ENCODE results near the gene EML4. TPM values are rescaled to one million over a fixed set of nuclear protein-coding genes. Genes with fewer than 3 reads are reported as not detected.

EML4 gene
- total RNA-seq, 1 donor from 2014 or later, result 68.2 TPM

- Histone ChIP-seq H3K27me3 (ENCODE audit: insufficient read depth, low read length) (no peaks in the 10 kb centered on the region), H3K4me3 (ENCODE audit: insufficient read depth, low read depth, low read length) (no peak overlapping the region), H3K79me2 (ENCODE audit: insufficient read depth, low read length) (no peaks in the 10 kb centered on the region), H3K4me2 (ENCODE audit: low read length) (no peak overlapping the region), H3K27ac (ENCODE audit: low read depth, low read length) (no peak overlapping the region), H2AFZ (ENCODE audit: low read depth, low read length) (no peak overlapping the region), H3K4me1 (ENCODE audit: insufficient read depth, low read length) (no peaks in the 10 kb centered on the region), H3K9ac (ENCODE audit: low read length) (no peak overlapping the region), H4K20me1 (ENCODE audit: insufficient read depth, low read length) (no peaks in the 10 kb centered on the region), H3K36me3 (ENCODE audit: insufficient read depth, low read length) (peaks cover 4% of the 10 kb centered on the region), H3K9me3 (ENCODE audit: insufficient read depth, low read depth, low read length) (no peaks in the 10 kb centered on the region)
- FAIRE-seq, result no peak
- no peak overlapping the region for H3K27ac Mint-ChIP-seq (ENCODE audit: unreplicated experiment)
- DNase-seq (ENCODE audit: low read depth), result no peak
- no peaks in the 10 kb centered on the region for H3K9me3 Mint-ChIP-seq (ENCODE audit: unreplicated experiment)
- H3K4me1 Mint-ChIP-seq (ENCODE audit: low read depth, unreplicated experiment), result peaks cover 16% of the 10 kb centered on the region
- H3K27me3 Mint-ChIP-seq (ENCODE audit: low read depth, unreplicated experiment), result no peaks in the 10 kb centered on the region
- peaks cover 10% of the 10 kb centered on the region for H3K36me3 Mint-ChIP-seq (ENCODE audit: low read depth, unreplicated experiment)
- TF ChIP-seq CTCF (IDR thresholded peaks at IDR 0.05; ENCODE audit: insufficient read depth, low read depth, low read length), result no peak
- no peak for TF ChIP-seq EZH2 (IDR thresholded peaks at IDR 0.05; ENCODE audit: insufficient read depth, low read length)
- H3K4me3 Mint-ChIP-seq (ENCODE audit: unreplicated experiment), result no peak overlapping the region
Measured at GRCh38 chr2:42256505-42256904, 87.4 kb downstream of the EML4 start.

GRCh38 chr2:42261518-42262195 lies 92.5 kb downstream of the EML4 start:
- DNase-seq (ENCODE audit: low read depth), result no peak
- Histone ChIP-seq H3K27me3 (ENCODE audit: insufficient read depth, low read length) (no peaks in the 10 kb centered on the region), H3K4me2 (ENCODE audit: low read length) (no peak overlapping the region), H3K79me2 (ENCODE audit: insufficient read depth, low read length) (no peaks in the 10 kb centered on the region), H3K27ac (ENCODE audit: low read depth, low read length) (no peak overlapping the region), H3K9ac (ENCODE audit: low read length) (no peak overlapping the region), H3K9me3 (ENCODE audit: insufficient read depth, low read depth, low read length) (no peaks in the 10 kb centered on the region), H3K36me3 (ENCODE audit: insufficient read depth, low read length) (peaks cover 4% of the 10 kb centered on the region), H3K4me3 (ENCODE audit: insufficient read depth, low read depth, low read length) (no peak overlapping the region), H4K20me1 (ENCODE audit: insufficient read depth, low read length) (no peaks in the 10 kb centered on the region), H3K4me1 (ENCODE audit: insufficient read depth, low read length) (no peaks in the 10 kb centered on the region), H2AFZ (ENCODE audit: low read depth, low read length) (no peak overlapping the region)
- no peaks in the 10 kb centered on the region for H3K27me3 Mint-ChIP-seq (ENCODE audit: low read depth, unreplicated experiment)
- H3K4me3 Mint-ChIP-seq (ENCODE audit: unreplicated experiment), result no peak overlapping the region
- TF ChIP-seq EZH2 (IDR thresholded peaks at IDR 0.05; ENCODE audit: insufficient read depth, low read length) (no peak), CTCF (IDR thresholded peaks at IDR 0.05; ENCODE audit: insufficient read depth, low read depth, low read length) (no peak)
- H3K36me3 Mint-ChIP-seq (ENCODE audit: low read depth, unreplicated experiment), result peaks cover 6% of the 10 kb centered on the region
- H3K27ac Mint-ChIP-seq (ENCODE audit: unreplicated experiment), result no peak overlapping the region
- no peak for FAIRE-seq
- peaks cover 3% of the 10 kb centered on the region for H3K4me1 Mint-ChIP-seq (ENCODE audit: low read depth, unreplicated experiment)
- no peaks in the 10 kb centered on the region for H3K9me3 Mint-ChIP-seq (ENCODE audit: unreplicated experiment)

- Mint-ChIP-seq H3K4me1 (ENCODE audit: low read depth, unreplicated experiment) (no peaks in the 10 kb centered on the region), H3K27me3 (ENCODE audit: low read depth, unreplicated experiment) (no peaks in the 10 kb centered on the region), H3K27ac (ENCODE audit: unreplicated experiment) (no peak overlapping the region), H3K9me3 (ENCODE audit: unreplicated experiment) (no peaks in the 10 kb centered on the region), H3K4me3 (ENCODE audit: unreplicated experiment) (no peak overlapping the region), H3K36me3 (ENCODE audit: low read depth, unreplicated experiment) (peaks cover 2% of the 10 kb centered on the region)
- Histone ChIP-seq H3K79me2 (ENCODE audit: insufficient read depth, low read length) (no peaks in the 10 kb centered on the region), H4K20me1 (ENCODE audit: insufficient read depth, low read length) (no peaks in the 10 kb centered on the region), H3K36me3 (ENCODE audit: insufficient read depth, low read length) (no peaks in the 10 kb centered on the region), H3K27ac (ENCODE audit: low read depth, low read length) (no peak overlapping the region), H2AFZ (ENCODE audit: low read depth, low read length) (no peak overlapping the region), H3K4me1 (ENCODE audit: insufficient read depth, low read length) (no peaks in the 10 kb centered on the region), H3K9ac (ENCODE audit: low read length) (no peak overlapping the region), H3K27me3 (ENCODE audit: insufficient read depth, low read length) (no peaks in the 10 kb centered on the region), H3K4me2 (ENCODE audit: low read length) (no peak overlapping the region), H3K9me3 (ENCODE audit: insufficient read depth, low read depth, low read length) (no peaks in the 10 kb centered on the region), H3K4me3 (ENCODE audit: insufficient read depth, low read depth, low read length) (no peak overlapping the region)
- TF ChIP-seq EZH2 (IDR thresholded peaks at IDR 0.05; ENCODE audit: insufficient read depth, low read length), result no peak
- no peak for TF ChIP-seq CTCF (IDR thresholded peaks at IDR 0.05; ENCODE audit: insufficient read depth, low read depth, low read length)
- FAIRE-seq (no peak), DNase-seq (ENCODE audit: low read depth) (no peak)
Measured at GRCh38 chr2:42266236-42266635, 97.1 kb downstream of the EML4 start.

Data from astrocyte (in vitro differentiated cells and primary cell).